SK-N-SH (cell line): Measurements from ENCODE around the gene ASTN2. TPM values are rescaled to one million over a fixed set of nuclear protein-coding genes. Genes with fewer than 3 reads are reported as not detected.

Experiments used
- CTCF ChIA-PET: fragments of 300-600, 350-600 bp; formaldehyde crosslinking; extraction: SDS; loops from one replicate; lab custom pipeline; 2021; lab: Yijun Ruan, JAX
- POLR2A ChIA-PET: fragments of 350-600 bp; sonication (Branson Sonifier 250); formaldehyde crosslinking; extraction: SDS; loops from one replicate; lab custom pipeline; 2020; ENCODE audit warnings: antibody characterized with exemption, inconsistent platforms; lab: Yijun Ruan, JAX
- DNase-seq: peaks from one replicate; pipeline ENCODE4 v3.0.0; 2012
- H2AFZ ChIP-seq: fragments of 200-600 bp; sonication (generic); 2 replicates; pipeline ENCODE4 v1.8.1; 2016; ENCODE audit warnings: antibody characterized with exemption, mild to moderate bottlenecking, low read depth
- H3F3A ChIP-seq: fragments of 200-600 bp; sonication (generic); replicated peaks from 2 replicates; pipeline ENCODE3; 2016; ENCODE audit warnings: antibody characterized with exemption, mild to moderate bottlenecking; ENCODE audit not compliant: insufficient read depth
- H3K27ac ChIP-seq, 2 experiments: fragments of 200-500 bp in 1 of 2; fragments of 200-600 bp in 1 of 2; sonication (Bioruptor generic) in 1 of 2; sonication (generic), shearing (Covaris generic) in 1 of 2; 2 replicates each; pipeline versions ENCODE4 v1.5.1 to v1.6.1; 2014 to 2016; ENCODE audit warnings: low read depth in 2 of 2, inconsistent platforms in 1 of 2, low read length in 1 of 2, mild to moderate bottlenecking in 1 of 2, mixed read lengths in 1 of 2
- H3K27me3 ChIP-seq: fragments of 200-600 bp; sonication (generic), shearing (Covaris generic); 2 replicates; pipeline ENCODE4 v1.6.1; 2016; ENCODE audit warnings: mixed run types; ENCODE audit not compliant: insufficient read depth
- H3K36me3 ChIP-seq, 2 experiments: fragments of 200-500 bp in 1 of 2; fragments of 200-600 bp in 1 of 2; sonication (Bioruptor generic) in 1 of 2; sonication (generic) in 1 of 2; replicated peaks in 1 of 2; 2 replicates each; pipeline versions ENCODE3 to v1.5.1; 2014 to 2016; ENCODE audit warnings: low read length in 1 of 2, mild to moderate bottlenecking in 1 of 2; ENCODE audit not compliant: insufficient read depth in 2 of 2, control insufficient read depth in 1 of 2
- H3K4me1 ChIP-seq, 2 experiments: fragments of 200-500 bp in 1 of 2; fragments of 200-600 bp in 1 of 2; sonication (Bioruptor generic) in 1 of 2; sonication (generic), shearing (Covaris generic) in 1 of 2; 2 replicates each; pipeline versions ENCODE4 v1.5.1 to v1.6.1; 2014 to 2016; ENCODE audit warnings: low read depth in 1 of 2, low read length in 1 of 2, mixed run types in 1 of 2; ENCODE audit not compliant: insufficient read depth in 2 of 2, control insufficient read depth in 1 of 2
- H3K4me2 ChIP-seq: fragments of 200-600 bp; sonication (generic), shearing (Covaris generic); 2 replicates; pipeline ENCODE4 v1.6.1; 2017; ENCODE audit warnings: mixed run types
- H3K4me3 ChIP-seq, 2 experiments: fragments of 200-500 bp in 1 of 2; fragments of 200-600 bp in 1 of 2; sonication (Bioruptor generic) in 1 of 2; sonication (generic), shearing (Covaris generic) in 1 of 2; 2 replicates each; pipeline versions ENCODE4 v1.5.1 to v1.8.1; 2014 to 2016; ENCODE audit warnings: low read depth in 2 of 2, inconsistent platforms in 1 of 2, low read length in 1 of 2, mild to moderate bottlenecking in 1 of 2, mixed read lengths in 1 of 2, moderate library complexity in 1 of 2
- H3K79me2 ChIP-seq: fragments of 200-600 bp; sonication (generic); 2 replicates; pipeline ENCODE4 v1.8.1; 2017; ENCODE audit warnings: mild to moderate bottlenecking; ENCODE audit not compliant: insufficient read depth
- H3K9ac ChIP-seq: fragments of 200-600 bp; sonication (generic); 2 replicates; pipeline ENCODE4 v1.6.1; 2017; ENCODE audit warnings: mixed run types
- H3K9me2 ChIP-seq: fragments of 200-600 bp; sonication (generic); 2 replicates; pipeline ENCODE4 v1.6.1; 2017; ENCODE audit warnings: mixed run types
- H3K9me3 ChIP-seq: fragments of 200-600 bp; sonication (generic); 2 replicates; pipeline ENCODE4 v1.6.1; 2017; ENCODE audit warnings: mixed run types, mild to moderate bottlenecking, moderate library complexity
- H4K20me1 ChIP-seq: fragments of 200-600 bp; sonication (generic); 2 replicates; pipeline ENCODE4 v1.6.1; 2017; ENCODE audit warnings: mild to moderate bottlenecking, mixed run types; ENCODE audit not compliant: insufficient read depth
- CHD2 ChIP-seq: fragments of 150-350 bp; IDR thresholded peaks from 2 replicates; pipeline ENCODE4 v1.6.1; 2018; ENCODE audit warnings: low read length; ENCODE audit not compliant: partially characterized antibody
- ELF1 ChIP-seq: IDR thresholded peaks from 2 replicates; pipeline ENCODE4 v1.4.0; 2012
- FOXM1 ChIP-seq: IDR thresholded peaks from 2 replicates; pipeline ENCODE4 v1.4.0; 2012; ENCODE audit warnings: low read depth, mild to moderate bottlenecking
- GABPA ChIP-seq: IDR thresholded peaks from 2 replicates; pipeline ENCODE4 v1.4.0; 2012; ENCODE audit warnings: low read depth, mild to moderate bottlenecking
- GATA2 ChIP-seq: sonication (generic); formaldehyde crosslinking; IDR thresholded peaks from 2 replicates; pipeline ENCODE4 v1.5.0; 2020; ENCODE audit warnings: mild to moderate bottlenecking, missing genetic modification reagents
- MEF2A ChIP-seq: IDR thresholded peaks from 2 replicates; pipeline ENCODE4 v1.4.0; 2012; ENCODE audit warnings: low read depth, borderline replicate concordance
- MXI1 ChIP-seq: IDR thresholded peaks from 2 replicates; pipeline ENCODE4 v1.6.1; 2012; ENCODE audit warnings: mild to moderate bottlenecking, low read depth, low read length, improper control_type of control experiment
- POLR2AphosphoS5 ChIP-seq: IDR thresholded peaks from 2 replicates; pipeline ENCODE4 v1.6.1; 2012; ENCODE audit warnings: low read depth, low read length
- RCOR1 ChIP-seq: fragments of 150-350 bp; IDR thresholded peaks from 2 replicates; pipeline ENCODE4 v1.6.1; 2017; ENCODE audit warnings: antibody characterized with exemption, low read length
- RXRA ChIP-seq: IDR thresholded peaks from 2 replicates; pipeline ENCODE4 v1.4.0; 2012; ENCODE audit warnings: low read depth, mild to moderate bottlenecking, borderline replicate concordance
- SMC3 ChIP-seq: IDR thresholded peaks from 2 replicates; pipeline ENCODE4 v1.6.1; 2012; ENCODE audit warnings: low read depth, low read length, improper control_type of control experiment
- TAF1 ChIP-seq: IDR thresholded peaks from 2 replicates; pipeline ENCODE4 v1.6.1; 2012; ENCODE audit warnings: low read depth, mild to moderate bottlenecking, low read length, moderate library complexity, borderline replicate concordance
- TCF12 ChIP-seq: IDR thresholded peaks from 2 replicates; pipeline ENCODE4 v1.4.0; 2012
- TEAD4 ChIP-seq: IDR thresholded peaks from 2 replicates; pipeline ENCODE4 v1.4.0; 2012; ENCODE audit warnings: mild to moderate bottlenecking, borderline replicate concordance; ENCODE audit not compliant: insufficient read depth
- YY1 ChIP-seq: IDR thresholded peaks from 2 replicates; pipeline ENCODE4 v1.4.0; 2012; ENCODE audit warnings: low read depth, mild to moderate bottlenecking
- WGBS: methylation state at CpG from one replicate; pipeline ENCODE4 v1.1.6; 2017; ENCODE audit warnings: low lambda C conversion rate; 5-methylcytosine and 5-hydroxymethylcytosine counted together
- polyA plus RNA-seq, 3 experiments: library from polyadenylated mRNA; depleted of rRNA; stranded (reverse); fragments of >200 nt; gene quantifications; 2 replicates each; pipeline ENCODE4 v1.2.3, GENCODE V29; 2012
- TF ChIP-seq, protein P1 (sequence below): fragments of 150-350 bp; IDR thresholded peaks from 2 replicates; pipeline ENCODE4 v1.6.1; 2017; ENCODE audit warnings: antibody characterized with exemption, low read length, low read depth, borderline replicate concordance
- TF ChIP-seq, protein P2 (sequence below): IDR thresholded peaks from 2 replicates; pipeline ENCODE4 v1.4.0; 2012; ENCODE audit warnings: low read depth
- TF ChIP-seq, protein P3 (sequence below): fragments of 200-600 bp; sonication (generic); IDR thresholded peaks from 2 replicates; pipeline ENCODE4 v1.6.1; 2017; ENCODE audit warnings: antibody characterized with exemption, mild to moderate bottlenecking, moderate library complexity
- TF ChIP-seq, protein P4 (sequence below): fragments of 150-350 bp; IDR thresholded peaks from 2 replicates; pipeline ENCODE4 v1.6.1; 2016; ENCODE audit warnings: mild to moderate bottlenecking, low read depth, low read length
- TF ChIP-seq, protein P5 (sequence below): IDR thresholded peaks from 2 replicates; pipeline ENCODE4; 2012

Gene ASTN2
- polyA plus RNA-seq, 1 of the 3 experiments (the other 2 are of a cell fraction), result 6.6 TPM

DNA sequence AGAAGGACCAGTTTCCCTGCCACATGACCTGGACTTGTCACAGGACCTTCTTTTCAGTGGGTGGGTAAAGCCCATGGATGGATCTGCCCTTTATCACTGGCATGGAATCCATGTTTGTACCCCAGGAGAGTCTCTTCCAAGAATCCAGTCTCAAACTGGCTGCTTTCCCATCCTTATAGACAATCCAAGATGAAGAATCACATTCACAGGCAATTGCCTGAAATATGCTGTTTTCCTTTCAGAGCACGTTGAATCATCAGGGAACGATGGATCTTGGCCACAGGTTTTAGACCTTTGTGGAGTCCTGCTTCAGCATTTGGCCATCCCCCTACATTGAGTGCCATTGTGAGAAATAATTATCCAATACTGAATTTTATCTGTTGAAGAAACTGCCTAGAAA lies 319.8 kb downstream of the ASTN2 start:
- Histone ChIP-seq H4K20me1 (no peaks in the 10 kb centered on the region), H3K79me2 (no peaks in the 10 kb centered on the region), H3K27ac (peak overlapping the region in 1 of 2 experiments; percentile 61; a peak in 1 of 4 replicates), H3K9me2 (no peaks in the 10 kb centered on the region)
- POLR2A ChIA-PET, result no interaction called here
- TF ChIP-seq TAF1, result no peak
- TF ChIP-seq TEAD4, result no peak
- TF ChIP-seq MEF2A, result no peak
- TF ChIP-seq RCOR1, result no peak
- TF ChIP-seq SMC3, result no peak
- TF ChIP-seq TCF12, result no peak
- TF ChIP-seq ELF1, result no peak
- no peak for TF ChIP-seq POLR2AphosphoS5
- TF ChIP-seq, protein P1, sequence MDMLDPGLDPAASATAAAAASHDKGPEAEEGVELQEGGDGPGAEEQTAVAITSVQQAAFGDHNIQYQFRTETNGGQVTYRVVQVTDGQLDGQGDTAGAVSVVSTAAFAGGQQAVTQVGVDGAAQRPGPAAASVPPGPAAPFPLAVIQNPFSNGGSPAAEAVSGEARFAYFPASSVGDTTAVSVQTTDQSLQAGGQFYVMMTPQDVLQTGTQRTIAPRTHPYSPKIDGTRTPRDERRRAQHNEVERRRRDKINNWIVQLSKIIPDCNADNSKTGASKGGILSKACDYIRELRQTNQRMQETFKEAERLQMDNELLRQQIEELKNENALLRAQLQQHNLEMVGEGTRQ, result no peak
- no peak for TF ChIP-seq GATA2 (CRISPR knock-in tag)
- no peak for TF ChIP-seq RXRA
- TF ChIP-seq, protein P2, sequence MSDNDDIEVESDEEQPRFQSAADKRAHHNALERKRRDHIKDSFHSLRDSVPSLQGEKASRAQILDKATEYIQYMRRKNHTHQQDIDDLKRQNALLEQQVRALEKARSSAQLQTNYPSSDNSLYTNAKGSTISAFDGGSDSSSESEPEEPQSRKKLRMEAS, result no peak
- TF ChIP-seq, protein P3, sequence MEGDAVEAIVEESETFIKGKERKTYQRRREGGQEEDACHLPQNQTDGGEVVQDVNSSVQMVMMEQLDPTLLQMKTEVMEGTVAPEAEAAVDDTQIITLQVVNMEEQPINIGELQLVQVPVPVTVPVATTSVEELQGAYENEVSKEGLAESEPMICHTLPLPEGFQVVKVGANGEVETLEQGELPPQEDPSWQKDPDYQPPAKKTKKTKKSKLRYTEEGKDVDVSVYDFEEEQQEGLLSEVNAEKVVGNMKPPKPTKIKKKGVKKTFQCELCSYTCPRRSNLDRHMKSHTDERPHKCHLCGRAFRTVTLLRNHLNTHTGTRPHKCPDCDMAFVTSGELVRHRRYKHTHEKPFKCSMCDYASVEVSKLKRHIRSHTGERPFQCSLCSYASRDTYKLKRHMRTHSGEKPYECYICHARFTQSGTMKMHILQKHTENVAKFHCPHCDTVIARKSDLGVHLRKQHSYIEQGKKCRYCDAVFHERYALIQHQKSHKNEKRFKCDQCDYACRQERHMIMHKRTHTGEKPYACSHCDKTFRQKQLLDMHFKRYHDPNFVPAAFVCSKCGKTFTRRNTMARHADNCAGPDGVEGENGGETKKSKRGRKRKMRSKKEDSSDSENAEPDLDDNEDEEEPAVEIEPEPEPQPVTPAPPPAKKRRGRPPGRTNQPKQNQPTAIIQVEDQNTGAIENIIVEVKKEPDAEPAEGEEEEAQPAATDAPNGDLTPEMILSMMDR, result no peak
- TF ChIP-seq, protein P4, sequence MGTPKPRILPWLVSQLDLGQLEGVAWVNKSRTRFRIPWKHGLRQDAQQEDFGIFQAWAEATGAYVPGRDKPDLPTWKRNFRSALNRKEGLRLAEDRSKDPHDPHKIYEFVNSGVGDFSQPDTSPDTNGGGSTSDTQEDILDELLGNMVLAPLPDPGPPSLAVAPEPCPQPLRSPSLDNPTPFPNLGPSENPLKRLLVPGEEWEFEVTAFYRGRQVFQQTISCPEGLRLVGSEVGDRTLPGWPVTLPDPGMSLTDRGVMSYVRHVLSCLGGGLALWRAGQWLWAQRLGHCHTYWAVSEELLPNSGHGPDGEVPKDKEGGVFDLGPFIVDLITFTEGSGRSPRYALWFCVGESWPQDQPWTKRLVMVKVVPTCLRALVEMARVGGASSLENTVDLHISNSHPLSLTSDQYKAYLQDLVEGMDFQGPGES, result no peak
- no peak for TF ChIP-seq FOXM1
- no peak for TF ChIP-seq GABPA
- TF ChIP-seq MXI1, result no peak
- no peak for TF ChIP-seq YY1
- TF ChIP-seq, protein P5, sequence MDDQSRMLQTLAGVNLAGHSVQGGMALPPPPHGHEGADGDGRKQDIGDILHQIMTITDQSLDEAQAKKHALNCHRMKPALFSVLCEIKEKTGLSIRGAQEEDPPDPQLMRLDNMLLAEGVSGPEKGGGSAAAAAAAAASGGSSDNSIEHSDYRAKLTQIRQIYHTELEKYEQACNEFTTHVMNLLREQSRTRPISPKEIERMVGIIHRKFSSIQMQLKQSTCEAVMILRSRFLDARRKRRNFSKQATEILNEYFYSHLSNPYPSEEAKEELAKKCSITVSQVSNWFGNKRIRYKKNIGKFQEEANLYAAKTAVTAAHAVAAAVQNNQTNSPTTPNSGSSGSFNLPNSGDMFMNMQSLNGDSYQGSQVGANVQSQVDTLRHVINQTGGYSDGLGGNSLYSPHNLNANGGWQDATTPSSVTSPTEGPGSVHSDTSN, result no peak
- no peak for TF ChIP-seq CHD2
- TF ChIP-seq, all 33 proteins: peak for 0
- no peak overlapping the region for H2AFZ ChIP-seq
- no peaks in the 10 kb centered on the region for H3K27me3 ChIP-seq
- H3K4me1 ChIP-seq, result peaks cover 0 to 21% of the 10 kb centered on the region in 2 experiments; a peak in 1 of 4 replicates
- H3K9ac ChIP-seq, result no peak overlapping the region
- no peak overlapping the region for H3K4me3 ChIP-seq
- H3K36me3 ChIP-seq, result no peaks in the 10 kb centered on the region
- H3K4me2 ChIP-seq, result no peak overlapping the region
- WGBS, result 43% methylated on average over 2 of the region's 2 CpGs
- no peaks in the 10 kb centered on the region for H3K9me3 ChIP-seq
- CTCF ChIA-PET, result interaction anchor here (1.0 kb wide), 1 partner anchor 317 kb away, joined by 3 read pairs; no protein-coding TSS in a partner anchor
- no peak for DNase-seq
- no peaks in the 10 kb centered on the region for H3F3A ChIP-seq
